ENCODE data around the gene HSPB9.
A peak's percentile ranks its signal among the peaks of the same experiment; 100 is the strongest.
"Not testable (repeated sequence)": the region's sequence is repeated elsewhere in the genome, so short reads cannot be mapped to it uniquely, and the experiment has no call there.

HSPB9 gene

GRCh38 chr17:42141382-42141781 is 18.8 kb downstream of the HSPB9 start:
- no peak for DNase-seq (ENCODE audit: low read depth in 2 of 2, low spot score in 1 of 2)

- DNase-seq (ENCODE audit: low read depth in 2 of 2, low spot score in 1 of 2) = no peak
Measured at GRCh38 chr17:42142371-42142896, 19.8 kb downstream of the HSPB9 start.

GRCh38 chr17:42143138-42143537 is 20.5 kb downstream of the HSPB9 start:
- not testable (repeated sequence) for DNase-seq (ENCODE audit: low read depth in 2 of 2, low spot score in 1 of 2)

GRCh38 chr17:42146911-42147607 is 24.5 kb downstream of the HSPB9 start:
- DNase-seq (ENCODE audit: low read depth in 2 of 2, low spot score in 1 of 2) = no peak

- DNase-seq (ENCODE audit: low read depth in 2 of 2, low spot score in 1 of 2) = no peak
Measured at GRCh38 chr17:42153919-42154742, 31.5 kb downstream of the HSPB9 start.

GRCh38 chr17:42155614-42156045 is 33.0 kb downstream of the HSPB9 start:
- DNase-seq (ENCODE audit: low read depth in 2 of 2, low spot score in 1 of 2) = no peak

- DNase-seq (ENCODE audit: low read depth in 2 of 2, low spot score in 1 of 2) = no peak
Measured at GRCh38 chr17:42159796-42160530, 37.4 kb downstream of the HSPB9 start.

- no peak for DNase-seq (ENCODE audit: low read depth in 2 of 2, low spot score in 1 of 2)
Measured at GRCh38 chr17:42160531-42160910, 37.9 kb downstream of the HSPB9 start.

- peak in 1 of 2 donors; percentile 12 for DNase-seq (ENCODE audit: low read depth in 2 of 2, low spot score in 1 of 2)
Measured at GRCh38 chr17:42163113-42163512, 40.5 kb downstream of the HSPB9 start.

GRCh38 chr17:42163696-42164407 is 41.2 kb downstream of the HSPB9 start:
- no peak for DNase-seq (ENCODE audit: low read depth in 2 of 2, low spot score in 1 of 2)

- no peak for DNase-seq (ENCODE audit: low read depth in 2 of 2, low spot score in 1 of 2)
Measured at GRCh38 chr17:42165751-42166150, 43.1 kb downstream of the HSPB9 start.

GRCh38 chr17:42166196-42166763 is 43.7 kb downstream of the HSPB9 start:
- no peak for DNase-seq (ENCODE audit: low read depth in 2 of 2, low spot score in 1 of 2)

- no peak for DNase-seq (ENCODE audit: low read depth in 2 of 2, low spot score in 1 of 2)
Measured at GRCh38 chr17:42167807-42168206, 45.2 kb downstream of the HSPB9 start.

GRCh38 chr17:42169351-42169750 is 46.7 kb downstream of the HSPB9 start:
- DNase-seq (ENCODE audit: low read depth in 2 of 2, low spot score in 1 of 2) = no peak

GRCh38 chr17:42171831-42172230 is 49.2 kb downstream of the HSPB9 start:
- no peak for DNase-seq (ENCODE audit: low read depth in 2 of 2, low spot score in 1 of 2)
